CD4-positive, alpha-beta T cell (primary cell): ENCODE results near the gene STK32C. TPM values are rescaled to one million over a fixed set of nuclear protein-coding genes. Genes with fewer than 3 reads are reported as not detected.
A peak's percentile ranks its signal among the peaks of the same experiment; 100 is the strongest.
"Not testable (repeated sequence)": the region's sequence is repeated elsewhere in the genome, so short reads cannot be mapped to it uniquely, and the experiment has no call there.

Experiments used
- ATAC-seq: fragments of 200-7000 bp; cut with Tn5 transposase; one replicate; pipeline ENCODE4 v1.10.0; 2022; ENCODE audit warnings: mild to moderate bottlenecking; ENCODE audit not compliant: poor library complexity
- CTCF ChIA-PET: fragments of 350-600 bp; sonication (Branson Sonifier 250); formaldehyde crosslinking; loops from one replicate; lab custom pipeline; 2021; ENCODE audit warnings: antibody characterized with exemption, inconsistent platforms; lab: Charles Lee
- POLR2A ChIA-PET: fragments of 350-600 bp; sonication (Branson Sonifier 250); formaldehyde crosslinking; loops from one replicate; lab custom pipeline; 2021; ENCODE audit warnings: antibody characterized with exemption, inconsistent platforms; lab: Charles Lee
- DNase-seq, 14 experiments: peaks; one replicate each; pipeline ENCODE4 v3.0.0-alpha.2; 2013 to 2020; ENCODE audit warnings: mixed read lengths in 2 of 14
- H3K27ac ChIP-seq, 2 donors: one replicate each; pipeline versions ENCODE4 v1.5.1 to v1.7.0; 2013; ENCODE audit warnings: low read length in 2 of 2, low read depth in 1 of 2, mild to moderate bottlenecking in 1 of 2
- H3K27me3 ChIP-seq, 2 experiments: 1 replicate in 1 of 2; 2 replicates in 1 of 2; pipeline versions ENCODE4 v1.6.1 to v1.7.0; 2013; ENCODE audit warnings: low read length in 2 of 2, control low read depth in 1 of 2, mild to moderate bottlenecking in 1 of 2, moderate library complexity in 1 of 2; ENCODE audit not compliant: insufficient read depth in 2 of 2, control insufficient read depth in 1 of 2
- H3K36me3 ChIP-seq: one replicate; pipeline ENCODE4 v1.6.1; 2013; ENCODE audit warnings: low read length, control low read depth; ENCODE audit not compliant: insufficient read depth
- H3K4me1 ChIP-seq: one replicate; pipeline ENCODE4 v1.6.1; 2013; ENCODE audit warnings: low read length, control low read depth; ENCODE audit not compliant: insufficient read depth
- H3K4me3 ChIP-seq: one replicate; pipeline ENCODE4 v1.5.1; 2013; ENCODE audit warnings: mild to moderate bottlenecking, low read length, moderate library complexity
- H3K9me3 ChIP-seq, 2 experiments: 1 replicate in 1 of 2; 2 replicates in 1 of 2; pipeline versions ENCODE4 v1.6.1 to v1.7.0; 2013; ENCODE audit warnings: low read length in 2 of 2, mild to moderate bottlenecking in 2 of 2, control low read depth in 1 of 2, moderate library complexity in 1 of 2; ENCODE audit not compliant: control insufficient read depth in 1 of 2, insufficient read depth in 1 of 2
- H3K27ac Mint-ChIP-seq: one replicate; pipeline ENCODE4 v1.8.0; 2020; ENCODE audit warnings: mixed read lengths
- H3K27me3 Mint-ChIP-seq: one replicate; pipeline ENCODE4 v1.8.0; 2021; ENCODE audit warnings: mixed read lengths
- H3K36me3 Mint-ChIP-seq: one replicate; pipeline ENCODE4 v1.8.0; 2021; ENCODE audit warnings: low read depth, mixed read lengths
- H3K4me1 Mint-ChIP-seq: one replicate; pipeline ENCODE4 v1.8.0; 2021; ENCODE audit warnings: low read depth, mixed read lengths
- H3K4me3 Mint-ChIP-seq: one replicate; pipeline ENCODE4 v1.8.0; 2020; ENCODE audit warnings: mild to moderate bottlenecking, mixed read lengths
- H3K9me3 Mint-ChIP-seq: one replicate; pipeline ENCODE4 v1.8.0; 2020; ENCODE audit warnings: mixed read lengths
- CTCF ChIP-seq: fragments of 200-600 bp; IDR thresholded peaks from one replicate; pipeline ENCODE4 v1.8.0; 2022; ENCODE audit warnings: antibody characterized with exemption, mild to moderate bottlenecking
- intact Hi-C, 2 experiments: fragments of 100-400 bp; cut with DNase I in 1 of 2; cut with micrococcal nuclease in 1 of 2; formaldehyde crosslinking; loops; one replicate each; pipeline versions ENCODE4 v1.15.1 to v1.9.0; 2023 to 2025; cut with DNase I, micrococcal nuclease
- total RNA-seq, 174 experiments: library from RNA in 2 of 174; stranded (reverse) in 2 of 174; gene quantifications; one replicate each; pipeline ENCODE4 v1.2.3 and lab custom pipeline; 2021 to 2026

Gene STK32C
- total RNA-seq, 2 experiments from 2014 or later, result 4.9 to 5.2 TPM

GRCh38 chr10:132223611-132224342 lies 84.0 kb downstream of the STK32C start:
- intact Hi-C loops, result loop anchor here (1.0 to 5.0 kb wide), 4 partner anchors 83 to 414 kb away; partner anchors contain the start of gene STK32C (in 1 of the 2)
- POLR2A ChIA-PET, result no interaction called here

GRCh38 chr10:132223156-132223590 lies 84.6 kb downstream of the STK32C start:
- intact Hi-C loops, result loop anchor here (1.0 to 5.0 kb wide), 4 partner anchors 84 to 414 kb away; partner anchors contain the start of gene STK32C (in 1 of the 2)
- Histone ChIP-seq H3K36me3 (no peaks in the 10 kb centered on the region), H3K4me1 (peaks cover 10% of the 10 kb centered on the region), H3K4me3 (no peak overlapping the region), H3K9me3 (peaks cover 0 to 6% of the 10 kb centered on the region in 2 experiments), H3K27ac (no peak overlapping the region), H3K27me3 (no peaks in the 10 kb centered on the region)
- Mint-ChIP-seq H3K4me1 (peaks cover 4% of the 10 kb centered on the region), H3K4me3 (no peak overlapping the region), H3K27me3 (no peaks in the 10 kb centered on the region), H3K27ac (no peak overlapping the region), H3K9me3 (no peaks in the 10 kb centered on the region), H3K36me3 (peaks cover 15% of the 10 kb centered on the region)
- ATAC-seq, result peak; percentile 96
- peak; percentile 44 to 81 (median 58) for DNase-seq
- POLR2A ChIA-PET, result no interaction called here
- TF ChIP-seq CTCF, result peak; percentile 69
- CTCF ChIA-PET, result no interaction called here

More at GRCh38 chr10:132223611-132224342, 84.0 kb downstream of the STK32C start:
- TF ChIP-seq CTCF, result no peak
- Histone ChIP-seq H3K4me3 (no peak overlapping the region), H3K4me1 (peaks cover 10% of the 10 kb centered on the region), H3K36me3 (no peaks in the 10 kb centered on the region), H3K27ac (no peak overlapping the region), H3K9me3 (peaks cover 0 to 6% of the 10 kb centered on the region in 2 experiments), H3K27me3 (no peaks in the 10 kb centered on the region)
- peaks cover 10% of the 10 kb centered on the region for H3K36me3 Mint-ChIP-seq
- CTCF ChIA-PET, result no interaction called here
- peaks cover 4% of the 10 kb centered on the region for H3K4me1 Mint-ChIP-seq
- DNase-seq (no peak), ATAC-seq (no peak)
- no peaks in the 10 kb centered on the region for H3K27me3 Mint-ChIP-seq
- no peaks in the 10 kb centered on the region for H3K9me3 Mint-ChIP-seq
- H3K27ac Mint-ChIP-seq, result no peak overlapping the region
- no peak overlapping the region for H3K4me3 Mint-ChIP-seq

- Histone ChIP-seq H3K27ac (no peak overlapping the region), H3K4me3 (no peak overlapping the region), H3K4me1 (peaks cover 10% of the 10 kb centered on the region), H3K9me3 (peaks cover 0 to 9% of the 10 kb centered on the region in 2 experiments), H3K36me3 (no peaks in the 10 kb centered on the region), H3K27me3 (no peaks in the 10 kb centered on the region)
- Mint-ChIP-seq H3K4me3 (no peak overlapping the region), H3K4me1 (peaks cover 4% of the 10 kb centered on the region), H3K36me3 (peaks cover 17% of the 10 kb centered on the region), H3K9me3 (no peaks in the 10 kb centered on the region), H3K27ac (no peak overlapping the region), H3K27me3 (no peaks in the 10 kb centered on the region)
- no peak for DNase-seq
- CTCF ChIA-PET, result no interaction called here
- POLR2A ChIA-PET, result no interaction called here
- ATAC-seq, result no peak
- no peak for TF ChIP-seq CTCF
- intact Hi-C loops, result loop anchor here (1.0 to 5.0 kb wide), 4 partner anchors 84 to 415 kb away; partner anchors contain the start of gene STK32C (in 1 of the 2)
These were observed 85.0 kb downstream of the STK32C start for GRCh38 chr10:132222726-132223125.

- H3K4me1 Mint-ChIP-seq, H3K4me3 Mint-ChIP-seq, H3K27ac ChIP-seq, H3K27ac Mint-ChIP-seq, H3K4me3 ChIP-seq, POLR2A ChIA-PET, H3K36me3 ChIP-seq, CTCF ChIA-PET, DNase-seq, H3K27me3 ChIP-seq, H3K27me3 Mint-ChIP-seq, H3K9me3 Mint-ChIP-seq, ATAC-seq: not testable (repeated sequence)
- Histone ChIP-seq H3K4me1 (peaks cover 10% of the 10 kb centered on the region), H3K9me3 (peaks cover 5 to 23% of the 10 kb centered on the region in 2 experiments)
- peaks cover 23% of the 10 kb centered on the region for H3K36me3 Mint-ChIP-seq
- intact Hi-C loops, result loop anchor here in 1 of 2 experiments (5.0 kb wide), 1 partner anchor 416 kb away; no protein-coding TSS in a partner anchor
These were observed 86.8 kb downstream of the STK32C start for GRCh38 chr10:132220996-132221395.
